ENCODE results near the gene JMJD8. TPM values are rescaled to one million over a fixed set of nuclear protein-coding genes. Genes with fewer than 3 reads are reported as not detected.

JMJD8 gene
- total and polyA plus RNA-seq, 10 of the 15 experiments (the other 5 are each of a cell fraction or from before 2014, with no cell fraction given) = 1.00 to 50.4 (median 30.7) TPM

DNA sequence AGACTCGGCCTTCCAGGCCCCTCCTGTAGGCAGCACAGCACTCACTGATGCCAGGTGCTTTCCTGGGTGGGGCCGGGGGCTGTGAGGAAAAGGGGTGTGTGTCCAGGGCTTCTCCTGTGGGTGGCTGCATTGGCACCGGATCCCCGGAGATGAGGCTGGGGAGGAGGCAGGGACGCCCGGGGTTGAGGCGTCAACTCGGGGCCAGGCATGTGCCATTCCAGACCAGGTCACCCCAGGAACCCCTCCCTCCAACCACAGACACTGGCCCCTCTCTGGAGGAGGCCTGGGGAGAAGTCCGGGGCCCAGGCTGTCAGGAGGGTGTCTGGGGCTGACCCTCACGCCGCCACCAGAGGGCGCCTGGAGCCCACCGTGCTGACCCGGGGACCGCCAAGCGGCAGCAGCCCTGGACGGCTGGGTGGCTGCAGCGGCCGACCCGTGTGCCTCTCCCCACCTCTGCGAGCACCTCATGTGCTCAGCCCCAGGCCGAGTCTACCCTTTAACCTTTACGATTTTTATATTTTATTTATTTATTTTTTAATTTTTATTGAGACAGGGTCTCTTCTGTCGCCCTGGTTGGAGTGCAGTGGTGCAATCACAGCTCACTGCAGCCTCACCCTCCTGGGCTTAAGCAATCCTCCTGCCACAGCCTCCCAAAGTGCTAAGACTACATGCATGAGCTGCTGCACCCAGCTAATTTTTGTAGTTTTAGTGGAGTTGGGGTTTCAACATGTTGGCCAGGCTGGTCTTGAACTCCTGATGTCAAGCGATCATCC lies 27.6 kb upstream of the JMJD8 start (continued):
- TF ChIP-seq BACH1 (IDR thresholded peaks at IDR 0.05; ENCODE audit: borderline replicate concordance) (peak; percentile 32; the same call in 1 of the 2 replicates), ZNF622 (IDR thresholded peaks at IDR 0.05) (no peak), SMAD1 (IDR thresholded peaks at IDR 0.05; ENCODE audit: low read depth, partially characterized antibody) (no peak), MXI1 (IDR thresholded peaks at IDR 0.05; ENCODE audit: low read depth, low read length) (no peak), TCF12 (IDR thresholded peaks at IDR 0.05; ENCODE audit: low read depth, low read length) (no peak), POU2F2 (IDR thresholded peaks at IDR 0.05; ENCODE audit: borderline replicate concordance, low read depth, low read length) (peak; percentile 23; the same call in 1 of the 3 replicates), SMC3 (IDR thresholded peaks at IDR 0.05; ENCODE audit: borderline replicate concordance, low read length) (peak; percentile 99)

DNA sequence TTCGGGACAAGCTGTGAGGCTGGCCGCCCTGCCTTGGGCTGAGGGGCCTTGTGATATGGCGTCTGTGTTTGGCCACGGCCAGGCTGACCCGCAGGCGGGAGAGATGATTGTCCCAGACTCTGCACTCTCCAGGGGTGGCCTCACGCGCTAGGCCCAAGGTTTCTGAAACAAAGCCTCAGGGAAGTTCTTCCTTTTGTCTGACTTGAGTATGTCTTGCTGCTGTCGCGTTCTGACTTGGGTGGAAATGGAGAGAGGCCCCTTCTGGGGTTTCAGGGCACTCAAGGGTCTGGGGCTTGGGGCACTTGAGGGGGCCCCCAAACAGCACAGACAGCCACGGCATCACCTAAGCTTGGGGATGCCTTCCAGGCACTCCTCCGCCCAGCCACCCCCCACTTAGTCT lies 26.9 kb upstream of the JMJD8 start:
- intact Hi-C loops (cut with micrococcal nuclease; ENCODE audit: unreplicated experiment) = loop anchor here (1.0 to 2.0 kb wide), 2 partner anchors 74 to 392 kb away; no protein-coding TSS in a partner anchor
- H3K79me2 ChIP-seq (ENCODE audit: control insufficient read depth, insufficient read depth, low read length) = no peaks in the 10 kb centered on the region
- H3K27ac ChIP-seq (ENCODE audit: control insufficient read depth, insufficient read depth) = no peak overlapping the region
- FAIRE-seq (no peak), DNase-seq (ENCODE audit: low read depth, low spot score) (no peak), ATAC-seq (no peak)
- ChIA-PET CTCF (interaction anchor here (0.6 to 1.3 kb wide), 3 partner anchors 30 to 209 kb away, joined by 3 to 5 read pairs (median 4); no protein-coding TSS in a partner anchor), POLR2A (no interaction called here), SMC1A (ENCODE audit: uncharacterized antibody, unreplicated experiment) (no interaction called here), RAD21 (ENCODE audit: unreplicated experiment) (no interaction called here)
- H3K27me3 ChIP-seq (replicated peaks in 1 of 2; ENCODE audit: control insufficient read depth in 2 of 2, insufficient read depth in 2 of 2, low read length in 1 of 2) = no peaks in the 10 kb centered on the region; a peak in 2 of 4 replicates
- no peaks in the 10 kb centered on the region for H3K4me1 ChIP-seq (ENCODE audit: control insufficient read depth, insufficient read depth, low read length)
- no peaks in the 10 kb centered on the region for H3K9me3 ChIP-seq (replicated peaks; ENCODE audit: control insufficient read depth, insufficient read depth, low read length)
- H4K20me1 ChIP-seq (ENCODE audit: control insufficient read depth, insufficient read depth) = no peaks in the 10 kb centered on the region
- TF ChIP-seq EP300 (IDR thresholded peaks at IDR 0.05; ENCODE audit: borderline replicate concordance in 1 of 2, control insufficient read depth in 1 of 2, low read depth in 2 of 2, low read length in 2 of 2) = no peak
- TF ChIP-seq, protein P1, sequence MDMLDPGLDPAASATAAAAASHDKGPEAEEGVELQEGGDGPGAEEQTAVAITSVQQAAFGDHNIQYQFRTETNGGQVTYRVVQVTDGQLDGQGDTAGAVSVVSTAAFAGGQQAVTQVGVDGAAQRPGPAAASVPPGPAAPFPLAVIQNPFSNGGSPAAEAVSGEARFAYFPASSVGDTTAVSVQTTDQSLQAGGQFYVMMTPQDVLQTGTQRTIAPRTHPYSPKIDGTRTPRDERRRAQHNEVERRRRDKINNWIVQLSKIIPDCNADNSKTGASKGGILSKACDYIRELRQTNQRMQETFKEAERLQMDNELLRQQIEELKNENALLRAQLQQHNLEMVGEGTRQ (IDR thresholded peaks at IDR 0.05; ENCODE audit: borderline replicate concordance, low read depth, low read length) = no peak
- TF ChIP-seq, protein P2, sequence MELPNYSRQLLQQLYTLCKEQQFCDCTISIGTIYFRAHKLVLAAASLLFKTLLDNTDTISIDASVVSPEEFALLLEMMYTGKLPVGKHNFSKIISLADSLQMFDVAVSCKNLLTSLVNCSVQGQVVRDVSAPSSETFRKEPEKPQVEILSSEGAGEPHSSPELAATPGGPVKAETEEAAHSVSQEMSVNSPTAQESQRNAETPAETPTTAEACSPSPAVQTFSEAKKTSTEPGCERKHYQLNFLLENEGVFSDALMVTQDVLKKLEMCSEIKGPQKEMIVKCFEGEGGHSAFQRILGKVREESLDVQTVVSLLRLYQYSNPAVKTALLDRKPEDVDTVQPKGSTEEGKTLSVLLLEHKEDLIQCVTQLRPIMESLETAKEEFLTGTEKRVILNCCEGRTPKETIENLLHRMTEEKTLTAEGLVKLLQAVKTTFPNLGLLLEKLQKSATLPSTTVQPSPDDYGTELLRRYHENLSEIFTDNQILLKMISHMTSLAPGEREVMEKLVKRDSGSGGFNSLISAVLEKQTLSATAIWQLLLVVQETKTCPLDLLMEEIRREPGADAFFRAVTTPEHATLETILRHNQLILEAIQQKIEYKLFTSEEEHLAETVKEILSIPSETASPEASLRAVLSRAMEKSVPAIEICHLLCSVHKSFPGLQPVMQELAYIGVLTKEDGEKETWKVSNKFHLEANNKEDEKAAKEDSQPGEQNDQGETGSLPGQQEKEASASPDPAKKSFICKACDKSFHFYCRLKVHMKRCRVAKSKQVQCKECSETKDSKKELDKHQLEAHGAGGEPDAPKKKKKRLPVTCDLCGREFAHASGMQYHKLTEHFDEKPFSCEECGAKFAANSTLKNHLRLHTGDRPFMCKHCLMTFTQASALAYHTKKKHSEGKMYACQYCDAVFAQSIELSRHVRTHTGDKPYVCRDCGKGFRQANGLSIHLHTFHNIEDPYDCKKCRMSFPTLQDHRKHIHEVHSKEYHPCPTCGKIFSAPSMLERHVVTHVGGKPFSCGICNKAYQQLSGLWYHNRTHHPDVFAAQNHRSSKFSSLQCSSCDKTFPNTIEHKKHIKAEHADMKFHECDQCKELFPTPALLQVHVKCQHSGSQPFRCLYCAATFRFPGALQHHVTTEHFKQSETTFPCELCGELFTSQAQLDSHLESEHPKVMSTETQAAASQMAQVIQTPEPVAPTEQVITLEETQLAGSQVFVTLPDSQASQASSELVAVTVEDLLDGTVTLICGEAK (IDR thresholded peaks at IDR 0.05; ENCODE audit: borderline replicate concordance) = no peak
- TF ChIP-seq ESRRA (IDR thresholded peaks at IDR 0.05; ENCODE audit: low read length) = no peak
- no peak for TF ChIP-seq MEF2A (IDR thresholded peaks at IDR 0.05; ENCODE audit: insufficient read depth, low read depth, low read length)
- no peaks in the 10 kb centered on the region for H3K36me3 ChIP-seq (ENCODE audit: control insufficient read depth in 2 of 2, insufficient read depth in 2 of 2, low read length in 1 of 2)
- in situ Hi-C loops (cut with MboI) = loop anchor here (5.0 kb wide), 1 partner anchor 76 kb away; the partner anchor contains the start of genes CHTF18 and RPUSD1
- WGBS (ENCODE audit: insufficient coverage, insufficient replicate concordance, low lambda C conversion rate, missing lambda C conversion rate) = 43% methylated on average over 12 of the region's 12 CpGs
- H3K9ac ChIP-seq (ENCODE audit: control insufficient read depth, insufficient read depth, low read length) = no peak overlapping the region
- H2AFZ ChIP-seq (ENCODE audit: control insufficient read depth, low read depth, low read length) = no peak overlapping the region
- H3K4me3 ChIP-seq = no peak overlapping the region
- H3K4me2 ChIP-seq (ENCODE audit: control insufficient read depth, insufficient read depth) = no peak overlapping the region
- no TSS peak for BruUV-seq (replicated peaks)
